ENCODE data around the gene IFT57.
"Not testable (repeated sequence)": the region's sequence is repeated elsewhere in the genome, so short reads cannot be mapped to it uniquely, and the experiment has no call there.

Gene IFT57

DNA sequence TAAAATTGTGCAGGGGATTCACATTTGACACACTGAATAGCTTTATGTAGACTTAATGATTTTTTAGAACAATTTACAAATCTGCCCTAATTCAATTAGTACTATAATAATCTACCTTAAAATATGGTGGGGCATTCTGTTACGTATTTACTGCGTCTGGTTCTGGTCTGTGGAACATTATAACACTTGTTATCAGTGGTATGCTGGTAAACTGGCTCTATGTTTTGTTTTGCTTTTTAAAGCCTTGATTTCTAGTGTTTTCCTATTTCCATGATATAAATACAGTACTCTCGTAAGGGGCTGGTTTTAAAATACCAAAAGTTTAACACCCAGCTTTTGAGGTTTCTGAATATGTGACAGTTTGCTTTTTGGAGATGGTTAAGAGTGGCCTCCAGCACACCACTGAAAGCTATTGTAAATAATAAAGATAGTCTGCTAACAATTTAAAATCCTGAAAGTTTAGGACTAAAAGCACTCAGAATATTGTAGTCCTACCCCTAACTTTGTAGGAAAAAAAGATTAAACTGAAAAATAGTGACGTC lies 65.8 kb downstream of the IFT57 start:
- Histone ChIP-seq H3K4me1 (ENCODE audit: insufficient read depth, low read length, poor library complexity, severe bottlenecking) (peaks cover 3% of the 10 kb centered on the region), H3K4me2 (ENCODE audit: low read depth, low read length, poor library complexity, severe bottlenecking) (no peak overlapping the region), H3K79me2 (ENCODE audit: insufficient read depth, low read length) (no peaks in the 10 kb centered on the region), H3F3A (ENCODE audit: low read depth) (no peaks in the 10 kb centered on the region), H3K4me3 (ENCODE audit: low read length, poor library complexity, severe bottlenecking) (no peak overlapping the region), H4K20me1 (ENCODE audit: insufficient read depth, low read length, poor library complexity, severe bottlenecking) (no peaks in the 10 kb centered on the region), H3K9ac (ENCODE audit: low read depth, low read length, poor library complexity, severe bottlenecking) (no peak overlapping the region), H3K9me3 (ENCODE audit: insufficient read depth, low read depth, low read length) (no peaks in the 10 kb centered on the region), H3K27me3 (ENCODE audit: insufficient read depth, low read length, poor library complexity, severe bottlenecking) (no peaks in the 10 kb centered on the region), H3K9me2 (replicated peaks; ENCODE audit: low read depth, low read length) (no peaks in the 10 kb centered on the region), H3K36me3 (ENCODE audit: insufficient read depth, low read length) (no peaks in the 10 kb centered on the region), H2AFZ (ENCODE audit: low read length) (no peak overlapping the region)
- TF ChIP-seq EZH2phosphoT487 (IDR thresholded peaks at IDR 0.05; ENCODE audit: borderline replicate concordance), result no peak
- TF ChIP-seq, protein P1, sequence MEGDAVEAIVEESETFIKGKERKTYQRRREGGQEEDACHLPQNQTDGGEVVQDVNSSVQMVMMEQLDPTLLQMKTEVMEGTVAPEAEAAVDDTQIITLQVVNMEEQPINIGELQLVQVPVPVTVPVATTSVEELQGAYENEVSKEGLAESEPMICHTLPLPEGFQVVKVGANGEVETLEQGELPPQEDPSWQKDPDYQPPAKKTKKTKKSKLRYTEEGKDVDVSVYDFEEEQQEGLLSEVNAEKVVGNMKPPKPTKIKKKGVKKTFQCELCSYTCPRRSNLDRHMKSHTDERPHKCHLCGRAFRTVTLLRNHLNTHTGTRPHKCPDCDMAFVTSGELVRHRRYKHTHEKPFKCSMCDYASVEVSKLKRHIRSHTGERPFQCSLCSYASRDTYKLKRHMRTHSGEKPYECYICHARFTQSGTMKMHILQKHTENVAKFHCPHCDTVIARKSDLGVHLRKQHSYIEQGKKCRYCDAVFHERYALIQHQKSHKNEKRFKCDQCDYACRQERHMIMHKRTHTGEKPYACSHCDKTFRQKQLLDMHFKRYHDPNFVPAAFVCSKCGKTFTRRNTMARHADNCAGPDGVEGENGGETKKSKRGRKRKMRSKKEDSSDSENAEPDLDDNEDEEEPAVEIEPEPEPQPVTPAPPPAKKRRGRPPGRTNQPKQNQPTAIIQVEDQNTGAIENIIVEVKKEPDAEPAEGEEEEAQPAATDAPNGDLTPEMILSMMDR (conservative IDR thresholded peaks at IDR 0.05; ENCODE audit: low read length), result no peak

DNA sequence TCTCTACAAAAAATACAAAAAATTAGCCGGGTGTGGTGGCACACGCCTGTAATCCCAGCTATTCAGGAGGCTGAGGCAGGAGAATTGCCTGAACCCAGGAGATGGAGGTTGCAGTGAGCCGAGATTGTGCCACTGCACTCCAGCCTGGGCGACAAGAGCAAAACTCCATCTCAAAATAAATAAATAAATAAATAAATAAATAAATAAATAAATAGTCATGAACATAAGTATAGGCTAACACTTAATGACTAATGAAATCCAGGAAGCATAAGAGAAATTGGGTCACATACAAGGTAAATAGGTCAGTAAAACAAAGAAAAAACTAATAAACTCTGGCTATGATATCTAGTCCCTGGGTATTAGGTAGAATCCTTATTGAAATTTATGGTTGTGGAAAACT lies 66.6 kb downstream of the IFT57 start:
- H3F3A ChIP-seq (ENCODE audit: low read depth); H3K27me3 ChIP-seq (ENCODE audit: insufficient read depth, low read length, poor library complexity, severe bottlenecking); H3K9me3 ChIP-seq (ENCODE audit: insufficient read depth, low read depth, low read length); H3K79me2 ChIP-seq (ENCODE audit: insufficient read depth, low read length); H3K4me3 ChIP-seq (ENCODE audit: low read length, poor library complexity, severe bottlenecking); H3K4me1 ChIP-seq (ENCODE audit: insufficient read depth, low read length, poor library complexity, severe bottlenecking); H3K9me2 ChIP-seq (replicated peaks; ENCODE audit: low read depth, low read length); H2AFZ ChIP-seq (ENCODE audit: low read length); H3K4me2 ChIP-seq (ENCODE audit: low read depth, low read length, poor library complexity, severe bottlenecking); H3K36me3 ChIP-seq (ENCODE audit: insufficient read depth, low read length); H3K9ac ChIP-seq (ENCODE audit: low read depth, low read length, poor library complexity, severe bottlenecking); H4K20me1 ChIP-seq (ENCODE audit: insufficient read depth, low read length, poor library complexity, severe bottlenecking): not testable (repeated sequence)

DNA sequence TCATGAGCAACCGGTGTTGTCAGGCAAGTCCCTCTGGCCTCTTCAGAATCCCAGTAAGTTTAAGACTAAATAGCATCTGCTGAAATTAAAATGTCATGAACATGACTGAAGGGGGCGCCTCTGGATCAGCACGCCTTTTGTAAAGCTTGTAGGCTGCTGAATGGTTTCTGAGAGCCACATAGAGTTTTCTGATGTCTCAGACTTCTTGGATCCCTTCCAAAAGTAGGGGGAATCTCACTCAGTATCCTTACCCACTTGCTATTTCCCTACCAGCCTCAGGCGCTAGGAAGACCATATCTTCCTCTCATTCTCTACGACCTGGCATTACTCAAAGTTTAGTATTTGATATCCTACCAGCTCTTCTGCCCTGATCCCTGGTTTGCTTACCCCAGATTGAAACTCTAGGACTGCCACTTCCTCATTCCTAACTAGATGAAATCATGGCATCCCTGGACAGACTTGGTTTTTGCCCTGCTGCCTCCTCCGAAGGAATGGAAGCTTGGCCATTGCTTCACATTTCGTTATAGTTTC lies 68.7 kb downstream of the IFT57 start:
- Histone ChIP-seq H2AFZ (ENCODE audit: low read length) (no peak overlapping the region), H3K9ac (ENCODE audit: low read depth, low read length, poor library complexity, severe bottlenecking) (no peak overlapping the region), H3K9me2 (replicated peaks; ENCODE audit: low read depth, low read length) (no peaks in the 10 kb centered on the region), H3K4me1 (ENCODE audit: insufficient read depth, low read length, poor library complexity, severe bottlenecking) (peaks cover 3% of the 10 kb centered on the region), H3K79me2 (ENCODE audit: insufficient read depth, low read length) (no peaks in the 10 kb centered on the region), H3K4me2 (ENCODE audit: low read depth, low read length, poor library complexity, severe bottlenecking) (no peak overlapping the region), H4K20me1 (ENCODE audit: insufficient read depth, low read length, poor library complexity, severe bottlenecking) (no peaks in the 10 kb centered on the region), H3K36me3 (ENCODE audit: insufficient read depth, low read length) (no peaks in the 10 kb centered on the region), H3K27me3 (ENCODE audit: insufficient read depth, low read length, poor library complexity, severe bottlenecking) (no peaks in the 10 kb centered on the region), H3K4me3 (ENCODE audit: low read length, poor library complexity, severe bottlenecking) (no peak overlapping the region), H3F3A (ENCODE audit: low read depth) (no peaks in the 10 kb centered on the region), H3K9me3 (ENCODE audit: insufficient read depth, low read depth, low read length) (no peaks in the 10 kb centered on the region)
- TF ChIP-seq, protein P1 (conservative IDR thresholded peaks at IDR 0.05; ENCODE audit: low read length), result peak; percentile 87
- no peak for TF ChIP-seq EZH2phosphoT487 (IDR thresholded peaks at IDR 0.05; ENCODE audit: borderline replicate concordance)

DNA sequence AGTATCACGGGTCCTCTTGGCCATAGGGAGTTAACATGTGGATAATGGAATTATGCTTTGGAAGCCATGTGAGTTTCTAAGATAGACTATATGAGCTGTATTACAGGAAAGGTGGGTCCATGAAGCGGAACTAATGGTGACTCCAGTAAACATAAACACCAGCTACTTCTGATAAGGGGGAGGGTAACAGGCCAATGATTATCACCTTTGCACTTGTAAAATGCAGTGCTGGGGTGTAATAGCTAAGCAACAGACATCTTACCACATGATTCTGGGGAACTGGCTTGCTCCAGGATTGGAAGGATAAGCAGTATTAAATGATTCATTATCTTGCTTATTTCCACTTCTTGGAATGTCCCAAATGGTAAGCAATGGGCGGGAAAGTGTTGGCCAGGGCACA lies 70.0 kb downstream of the IFT57 start:
- Histone ChIP-seq H3F3A (ENCODE audit: low read depth) (no peaks in the 10 kb centered on the region), H3K27me3 (ENCODE audit: insufficient read depth, low read length, poor library complexity, severe bottlenecking) (no peaks in the 10 kb centered on the region), H2AFZ (ENCODE audit: low read length) (no peak overlapping the region), H3K4me3 (ENCODE audit: low read length, poor library complexity, severe bottlenecking) (no peak overlapping the region), H3K4me2 (ENCODE audit: low read depth, low read length, poor library complexity, severe bottlenecking) (no peak overlapping the region), H3K9ac (ENCODE audit: low read depth, low read length, poor library complexity, severe bottlenecking) (no peak overlapping the region), H3K36me3 (ENCODE audit: insufficient read depth, low read length) (no peaks in the 10 kb centered on the region), H3K4me1 (ENCODE audit: insufficient read depth, low read length, poor library complexity, severe bottlenecking) (peaks cover 4% of the 10 kb centered on the region), H3K9me2 (replicated peaks; ENCODE audit: low read depth, low read length) (no peaks in the 10 kb centered on the region), H3K79me2 (ENCODE audit: insufficient read depth, low read length) (no peaks in the 10 kb centered on the region), H3K9me3 (ENCODE audit: insufficient read depth, low read depth, low read length) (no peaks in the 10 kb centered on the region), H4K20me1 (ENCODE audit: insufficient read depth, low read length, poor library complexity, severe bottlenecking) (no peaks in the 10 kb centered on the region)
- TF ChIP-seq, protein P1 (conservative IDR thresholded peaks at IDR 0.05; ENCODE audit: low read length), result no peak
- TF ChIP-seq EZH2phosphoT487 (IDR thresholded peaks at IDR 0.05; ENCODE audit: borderline replicate concordance), result no peak
